ENCODE results near the gene ARL8A. TPM values are rescaled to one million over a fixed set of nuclear protein-coding genes. Genes with fewer than 3 reads are reported as not detected.

Gene ARL8A
- total and polyA plus RNA-seq, 2 of the 4 experiments (the other 2 are of a cell fraction): 18.1 to 30.7 TPM

GRCh38 chr1:202133496-202133895 lies 11.0 kb downstream of the ARL8A start:
- intact Hi-C loops (cut with micrococcal nuclease) (no loop called here), dilution Hi-C loops (cut with HindIII; ENCODE audit: low sequenced_read_pairs, unreplicated experiment) (no loop called here), in situ Hi-C loops (cut with MboI; ENCODE audit: low sequenced_read_pairs) (loop anchor here (25.0 kb wide), 1 partner anchor 596 kb away; the partner anchor contains the start of gene NAV1)
- DNase-seq (no peak), ATAC-seq (ENCODE audit: low read depth) (no peak)
- Histone ChIP-seq H2BK5ac (ENCODE audit: low read depth, low read length, poor library complexity, severe bottlenecking) (no peak overlapping the region), H3K4me2 (ENCODE audit: low read depth, low read length) (no peak overlapping the region), H3K36me3 (ENCODE audit: control insufficient read depth, insufficient read depth, low read length) (peaks cover 43% of the 10 kb centered on the region), H3K9ac (ENCODE audit: low read depth, low read length) (no peak overlapping the region), H3K18ac (ENCODE audit: low read depth, low read length) (no peak overlapping the region), H2AFZ (replicated peaks; ENCODE audit: low read length, poor library complexity) (no peak overlapping the region), H2BK120ac (ENCODE audit: low read depth, low read length) (no peak overlapping the region), H3K4me3 (ENCODE audit: insufficient read depth, low read depth, low read length) (no peak overlapping the region), H4K5ac (ENCODE audit: low read depth, low read length) (no peak overlapping the region), H2BK15ac (ENCODE audit: low read depth, low read length) (no peak overlapping the region), H3K14ac (replicated peaks; ENCODE audit: low read depth, low read length) (no peak overlapping the region), H3K56ac (ENCODE audit: extremely low read depth, insufficient read depth, low read length) (no peak overlapping the region), H3K4ac (ENCODE audit: low read depth, low read length) (no peak overlapping the region), H3K9me3 (ENCODE audit: control insufficient read depth, insufficient read depth, low read length) (no peaks in the 10 kb centered on the region), H2AK9ac (replicated peaks; ENCODE audit: low read depth, low read length, poor library complexity) (no peak overlapping the region), H3K9me1 (ENCODE audit: insufficient read depth, low read length) (0 out of 2 replicates have a peak, but pooled peaks cover 5% of the 10 kb centered on the region), H3K27ac (ENCODE audit: insufficient read depth, low read length) (no peak overlapping the region), H4K20me1 (ENCODE audit: insufficient read depth, low read length) (peaks cover 37% of the 10 kb centered on the region), H4K8ac (ENCODE audit: low read depth in 2 of 2, low read length in 2 of 2) (no peak overlapping the region), H2AK5ac (ENCODE audit: low read depth, low read length) (no peak overlapping the region), H3K23ac (ENCODE audit: low read depth, low read length) (no peak overlapping the region), H3K79me1 (ENCODE audit: low read depth in 1 of 2, low read length in 2 of 2) (peaks cover 4 to 19% of the 10 kb centered on the region in 2 experiments; a peak in 3 of 4 replicates), H4K91ac (ENCODE audit: insufficient read depth, low read depth, low read length) (no peak overlapping the region), H3K4me1 (ENCODE audit: control insufficient read depth, insufficient read depth, low read length) (0 out of 2 replicates have a peak, but pooled peaks cover 1% of the 10 kb centered on the region), H2BK20ac (ENCODE audit: low read depth, low read length) (no peak overlapping the region), H3K27me3 (ENCODE audit: control insufficient read depth, insufficient read depth, low read length) (no peaks in the 10 kb centered on the region)
- no TSS peak for BruUV-seq (replicated peaks)
- ChIA-PET CTCF (no interaction called here), POLR2A (ENCODE audit: unreplicated experiment) (no interaction called here)
- TF ChIP-seq RFX5 (IDR thresholded peaks at IDR 0.05; ENCODE audit: low read depth, low read length): no peak
- no peak for TF ChIP-seq ELK1 (IDR thresholded peaks at IDR 0.05; ENCODE audit: borderline replicate concordance, low read depth, low read length)
- TF ChIP-seq FOS (IDR thresholded peaks at IDR 0.05; ENCODE audit: low read depth, low read length): no peak
- no peak for TF ChIP-seq USF2 (IDR thresholded peaks at IDR 0.05; ENCODE audit: low read depth, low read length)
- no peak for TF ChIP-seq NFE2L2 (IDR thresholded peaks at IDR 0.05; ENCODE audit: low read depth, low read length)
- no peak for TF ChIP-seq MXI1 (IDR thresholded peaks at IDR 0.05; ENCODE audit: borderline replicate concordance, low read depth, low read length)
- TF ChIP-seq BHLHE40 (IDR thresholded peaks at IDR 0.05; ENCODE audit: low read depth, low read length): no peak
- TF ChIP-seq POLR2A (IDR thresholded peaks at IDR 0.05; ENCODE audit: low read depth, low read length): no peak
- TF ChIP-seq, protein P1, sequence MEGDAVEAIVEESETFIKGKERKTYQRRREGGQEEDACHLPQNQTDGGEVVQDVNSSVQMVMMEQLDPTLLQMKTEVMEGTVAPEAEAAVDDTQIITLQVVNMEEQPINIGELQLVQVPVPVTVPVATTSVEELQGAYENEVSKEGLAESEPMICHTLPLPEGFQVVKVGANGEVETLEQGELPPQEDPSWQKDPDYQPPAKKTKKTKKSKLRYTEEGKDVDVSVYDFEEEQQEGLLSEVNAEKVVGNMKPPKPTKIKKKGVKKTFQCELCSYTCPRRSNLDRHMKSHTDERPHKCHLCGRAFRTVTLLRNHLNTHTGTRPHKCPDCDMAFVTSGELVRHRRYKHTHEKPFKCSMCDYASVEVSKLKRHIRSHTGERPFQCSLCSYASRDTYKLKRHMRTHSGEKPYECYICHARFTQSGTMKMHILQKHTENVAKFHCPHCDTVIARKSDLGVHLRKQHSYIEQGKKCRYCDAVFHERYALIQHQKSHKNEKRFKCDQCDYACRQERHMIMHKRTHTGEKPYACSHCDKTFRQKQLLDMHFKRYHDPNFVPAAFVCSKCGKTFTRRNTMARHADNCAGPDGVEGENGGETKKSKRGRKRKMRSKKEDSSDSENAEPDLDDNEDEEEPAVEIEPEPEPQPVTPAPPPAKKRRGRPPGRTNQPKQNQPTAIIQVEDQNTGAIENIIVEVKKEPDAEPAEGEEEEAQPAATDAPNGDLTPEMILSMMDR (conservative IDR thresholded peaks at IDR 0.05; ENCODE audit: low read depth, low read length): no peak
- no peak for TF ChIP-seq MAFK (IDR thresholded peaks at IDR 0.05; ENCODE audit: low read depth, low read length)
- TF ChIP-seq CHD1 (IDR thresholded peaks at IDR 0.05; ENCODE audit: low read depth, low read length): no peak
- no peak for TF ChIP-seq MAZ (IDR thresholded peaks at IDR 0.05; ENCODE audit: borderline replicate concordance, low read depth, low read length)
- no peak for TF ChIP-seq SMC3 (IDR thresholded peaks at IDR 0.05; ENCODE audit: low read depth, low read length)
- TF ChIP-seq RCOR1 (IDR thresholded peaks at IDR 0.05; ENCODE audit: insufficient replicate concordance, low read length): no peak
- TF ChIP-seq CEBPB (IDR thresholded peaks at IDR 0.05; ENCODE audit: low read depth, low read length): no peak
- no peak for TF ChIP-seq RAD21 (IDR thresholded peaks at IDR 0.05; ENCODE audit: low read length)
- WGBS, 2 experiments (ENCODE audit: extremely low coverage in 2 of 2, insufficient read length in 1 of 2): 96% methylated on average over 4 of the region's 8 CpGs; no CpG with 5 or more reads in 1 of the 2 experiments

Data from IMR-90 (cell line).